GM19035 (cell line): ENCODE measurements around the gene PARD3.

ENCODE experiments used
- ATAC-seq: cut with Tn5 transposase; IDR thresholded peaks from one replicate; pipeline ENCODE4 v1.9.1; 2021; ENCODE audit not compliant: unreplicated experiment

The PARD3 gene

GRCh38 chr10:34590793-34591192 lies 224.3 kb downstream of the PARD3 start:
- ATAC-seq = no peak

DNA sequence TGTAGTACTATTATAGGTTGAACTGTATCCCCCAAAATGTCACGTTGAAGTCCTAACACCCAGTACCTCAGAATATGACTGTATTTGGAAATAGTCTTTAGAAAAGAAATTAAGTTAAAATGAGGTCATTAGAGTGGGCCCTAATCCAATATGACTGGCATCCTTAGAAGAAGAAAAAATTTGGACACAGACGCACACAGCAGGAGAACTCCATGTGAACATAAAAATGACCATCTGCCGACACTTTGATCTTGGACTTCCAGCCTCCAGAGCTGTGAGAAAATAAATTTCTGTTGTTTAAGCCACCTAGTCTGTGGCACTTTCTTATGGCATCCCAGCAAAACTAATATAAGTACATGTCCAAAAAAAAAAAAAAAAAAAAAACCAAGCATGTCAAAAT lies 225.8 kb downstream of the PARD3 start:
- ATAC-seq = no peak

- ATAC-seq = no peak
These were observed 227.4 kb downstream of the PARD3 start for GRCh38 chr10:34587680-34588019.

GRCh38 chr10:34587002-34587679 lies 228.0 kb downstream of the PARD3 start:
- no peak for ATAC-seq

DNA sequence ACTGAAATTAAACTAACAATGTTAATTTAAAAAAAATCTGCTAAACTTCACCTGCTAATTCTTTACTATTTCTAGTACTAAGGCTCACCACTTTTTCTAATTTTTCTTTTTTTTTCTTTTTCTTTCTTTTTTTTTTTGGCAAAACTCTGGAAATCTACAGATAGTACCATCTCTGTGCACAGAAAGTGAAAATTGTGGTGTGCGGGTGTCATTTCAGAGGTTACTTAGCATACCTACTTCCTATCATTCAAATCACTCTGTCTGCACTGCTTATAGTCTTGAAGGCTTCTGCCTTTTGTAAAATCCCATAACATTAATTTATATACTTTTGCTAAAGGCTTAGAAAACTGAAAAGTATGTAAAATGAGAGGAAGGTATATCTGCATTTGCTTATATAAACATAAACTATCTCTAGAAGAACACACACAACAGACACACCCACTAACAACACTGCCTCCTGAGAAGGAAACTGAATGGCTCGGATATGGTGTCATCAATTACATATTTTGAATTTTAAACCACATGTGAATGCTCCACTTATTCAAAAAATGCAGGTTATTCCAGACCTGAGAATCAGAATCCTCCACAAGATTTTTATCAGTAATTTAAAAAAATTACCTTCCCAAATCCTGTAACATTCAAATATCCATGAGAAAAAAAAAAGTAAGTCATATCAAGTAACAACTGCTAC lies 229.5 kb downstream of the PARD3 start:
- no peak for ATAC-seq

DNA sequence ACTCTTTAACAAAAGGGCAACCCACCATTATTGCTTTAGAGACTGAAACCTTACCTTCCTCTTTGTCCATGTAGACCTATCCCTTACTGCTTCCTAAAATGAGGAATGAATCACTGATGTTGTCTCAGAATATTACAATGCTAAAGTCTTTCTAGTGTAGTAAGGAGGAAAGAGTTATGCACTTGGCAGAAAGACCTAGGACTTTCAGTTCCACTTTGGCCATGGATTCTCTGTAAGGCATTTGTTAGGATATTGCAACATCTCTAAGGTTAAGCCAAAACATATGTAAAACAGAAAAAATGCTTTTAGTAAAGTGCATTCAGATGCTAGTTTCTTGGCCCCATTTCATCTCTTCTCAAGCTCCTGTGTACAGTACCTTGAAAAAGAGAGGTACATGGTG lies 230.9 kb downstream of the PARD3 start:
- no peak for ATAC-seq

DNA sequence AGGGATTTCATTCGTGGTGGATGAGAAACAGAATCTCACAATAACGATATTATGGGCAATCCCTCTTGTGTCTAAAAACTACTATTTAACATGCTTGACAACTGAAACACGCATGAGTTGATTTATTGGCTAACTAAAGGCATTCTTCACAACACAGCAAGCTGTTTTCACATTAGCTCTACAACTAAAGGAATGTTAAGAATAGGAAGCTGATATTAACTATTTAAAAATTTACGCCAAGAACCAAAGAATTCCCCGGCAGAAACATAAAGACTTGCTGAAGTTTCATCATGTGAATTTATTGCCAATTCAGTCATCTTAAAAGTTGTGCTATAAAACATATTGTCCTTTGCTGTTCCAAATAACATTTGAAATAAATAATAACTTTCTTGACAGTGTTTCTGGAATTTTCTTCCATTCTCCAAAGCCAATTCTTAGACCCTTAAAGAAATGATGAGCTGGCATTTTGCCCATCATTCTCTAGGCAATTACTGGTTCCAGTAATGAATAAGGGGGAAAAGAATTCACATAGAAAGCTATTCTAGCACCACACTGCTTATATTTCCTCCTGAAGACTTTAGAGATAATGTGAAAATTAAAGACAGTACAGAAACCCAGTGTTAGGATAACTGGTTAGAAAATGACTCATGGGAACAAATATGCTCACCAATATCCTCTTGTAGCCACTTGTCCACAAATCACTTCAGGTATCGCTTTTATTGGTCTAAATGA lies 233.1 kb downstream of the PARD3 start:
- no peak for ATAC-seq

GRCh38 chr10:34580643-34581042 lies 234.5 kb downstream of the PARD3 start:
- no peak for ATAC-seq

- ATAC-seq = no peak
These were observed 234.9 kb downstream of the PARD3 start for GRCh38 chr10:34580214-34580613.

DNA sequence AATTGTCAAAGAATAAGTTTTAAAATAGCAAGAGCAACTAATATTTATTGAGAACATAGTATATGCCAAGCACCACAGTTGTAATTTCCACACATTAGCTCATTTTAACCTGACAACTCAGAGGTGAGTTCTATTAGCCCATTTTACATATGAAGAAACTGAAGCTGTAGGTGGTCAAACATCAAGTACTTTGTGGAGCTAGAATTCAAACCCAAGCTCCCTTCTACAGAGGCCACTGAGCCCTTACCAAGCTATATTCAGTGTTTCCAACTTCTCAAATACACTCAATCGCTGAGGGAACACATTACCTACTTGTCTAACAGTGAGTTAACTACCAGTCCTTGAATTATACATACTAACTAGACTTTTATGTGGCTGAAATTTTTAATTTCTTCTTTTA lies 236.6 kb downstream of the PARD3 start:
- ATAC-seq = no peak

GRCh38 chr10:34576797-34577196 lies 238.3 kb downstream of the PARD3 start:
- ATAC-seq = no peak

DNA sequence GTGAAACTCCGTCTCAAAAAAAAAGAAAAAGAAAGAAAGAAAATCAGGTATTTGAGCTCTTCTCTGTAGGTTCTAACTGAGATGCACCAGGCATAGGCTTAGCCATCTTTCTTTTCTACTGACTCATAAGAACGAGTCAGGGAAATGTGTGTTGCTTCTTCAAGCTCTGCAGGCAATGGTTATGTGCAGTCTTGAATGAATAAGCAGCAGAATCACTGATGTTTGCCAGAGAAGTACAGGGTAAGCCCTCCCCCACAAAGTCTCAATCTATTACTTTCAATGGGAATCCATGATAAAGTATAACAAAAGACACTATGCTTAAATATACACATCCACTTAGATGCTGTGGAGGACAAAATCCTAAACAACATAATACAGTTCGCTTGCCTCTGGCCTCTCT lies 239.2 kb downstream of the PARD3 start:
- no peak for ATAC-seq

DNA sequence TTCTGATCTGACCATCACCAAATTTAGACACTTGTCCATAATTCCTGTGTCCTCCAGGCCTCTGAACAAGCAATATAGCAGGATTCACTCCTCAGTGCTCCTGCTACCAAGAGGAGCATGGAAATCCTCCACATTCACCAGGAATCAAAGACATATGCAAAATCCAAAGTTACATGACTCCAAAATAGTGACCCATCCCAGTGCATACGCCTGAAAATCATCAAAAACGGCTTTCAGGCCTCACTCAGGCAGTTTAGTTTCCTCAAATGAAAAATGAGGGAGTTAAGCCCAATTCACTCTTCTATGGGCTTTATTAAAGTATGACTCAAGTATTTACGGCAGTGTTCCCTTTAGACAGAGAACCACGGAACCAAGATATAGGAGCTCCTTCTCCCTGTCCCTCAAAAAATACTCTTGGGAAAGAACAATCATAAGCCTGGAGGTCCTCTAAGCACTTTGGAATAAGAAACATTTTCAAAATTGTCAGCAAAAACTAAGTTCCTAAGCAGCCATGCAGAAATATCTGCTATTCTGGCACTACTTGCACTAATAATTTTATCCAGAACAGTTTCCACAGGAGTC lies 240.7 kb downstream of the PARD3 start:
- no peak for ATAC-seq

DNA sequence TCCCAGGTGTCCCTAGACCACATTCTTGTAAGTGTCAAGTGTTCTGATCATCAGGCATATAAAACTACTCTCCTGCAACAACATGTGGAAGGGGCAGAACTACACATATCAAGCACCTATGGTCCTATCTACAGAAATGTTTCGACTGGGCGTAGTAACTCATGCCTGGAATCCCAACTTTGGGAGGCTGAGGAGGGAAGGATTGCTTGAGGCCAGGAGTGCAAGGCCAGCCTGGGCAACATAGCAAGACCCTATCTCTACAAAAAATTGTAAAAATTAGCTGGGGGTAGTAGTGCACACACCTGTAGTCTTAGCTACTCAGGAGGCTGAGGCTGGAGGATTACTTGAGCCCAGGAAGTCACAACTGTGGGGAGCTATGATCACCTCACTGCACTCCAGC lies 244.2 kb downstream of the PARD3 start:
- no peak for ATAC-seq

DNA sequence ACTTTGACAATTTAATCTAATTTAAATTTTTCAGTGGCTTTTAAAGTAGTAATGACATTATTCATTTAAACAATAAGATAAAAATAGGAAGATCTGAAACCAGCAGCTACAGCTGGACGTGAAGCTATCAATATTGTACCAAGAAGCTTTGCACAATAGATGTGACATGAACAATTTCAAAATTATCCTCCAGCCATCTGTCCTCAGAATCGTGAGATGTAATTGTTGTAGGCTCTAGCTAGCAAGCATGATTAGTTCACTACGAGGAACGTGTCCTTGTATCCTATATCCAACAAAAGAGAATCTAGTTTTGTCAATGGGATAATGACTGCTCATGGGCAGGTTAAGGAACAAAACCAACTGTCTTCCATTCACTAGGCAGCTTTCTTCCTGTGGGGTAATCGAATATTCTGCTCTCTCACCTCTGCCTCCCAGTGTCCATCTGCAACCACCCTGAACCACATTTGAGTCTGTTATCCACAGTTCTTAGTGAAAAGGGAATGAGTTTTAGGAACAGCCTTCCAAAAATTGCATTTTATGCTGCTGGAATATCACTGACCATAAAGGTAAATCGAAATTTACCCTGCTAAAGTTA lies 247.3 kb downstream of the PARD3 start:
- ATAC-seq = no peak

- ATAC-seq = no peak
These were observed 249.2 kb downstream of the PARD3 start for GRCh38 chr10:34565934-34566333.

GRCh38 chr10:34558093-34558583 lies 257.0 kb downstream of the PARD3 start:
- ATAC-seq = no peak

GRCh38 chr10:34557173-34557572 lies 257.9 kb downstream of the PARD3 start:
- no peak for ATAC-seq

GRCh38 chr10:34555653-34556052 lies 259.4 kb downstream of the PARD3 start:
- no peak for ATAC-seq

- no peak for ATAC-seq
These were observed 261.3 kb downstream of the PARD3 start for GRCh38 chr10:34553747-34554146.

- ATAC-seq = no peak
These were observed 263.8 kb downstream of the PARD3 start for GRCh38 chr10:34551295-34551694.
